ENCODE data around the gene TRIM68.

TRIM68 gene

DNA sequence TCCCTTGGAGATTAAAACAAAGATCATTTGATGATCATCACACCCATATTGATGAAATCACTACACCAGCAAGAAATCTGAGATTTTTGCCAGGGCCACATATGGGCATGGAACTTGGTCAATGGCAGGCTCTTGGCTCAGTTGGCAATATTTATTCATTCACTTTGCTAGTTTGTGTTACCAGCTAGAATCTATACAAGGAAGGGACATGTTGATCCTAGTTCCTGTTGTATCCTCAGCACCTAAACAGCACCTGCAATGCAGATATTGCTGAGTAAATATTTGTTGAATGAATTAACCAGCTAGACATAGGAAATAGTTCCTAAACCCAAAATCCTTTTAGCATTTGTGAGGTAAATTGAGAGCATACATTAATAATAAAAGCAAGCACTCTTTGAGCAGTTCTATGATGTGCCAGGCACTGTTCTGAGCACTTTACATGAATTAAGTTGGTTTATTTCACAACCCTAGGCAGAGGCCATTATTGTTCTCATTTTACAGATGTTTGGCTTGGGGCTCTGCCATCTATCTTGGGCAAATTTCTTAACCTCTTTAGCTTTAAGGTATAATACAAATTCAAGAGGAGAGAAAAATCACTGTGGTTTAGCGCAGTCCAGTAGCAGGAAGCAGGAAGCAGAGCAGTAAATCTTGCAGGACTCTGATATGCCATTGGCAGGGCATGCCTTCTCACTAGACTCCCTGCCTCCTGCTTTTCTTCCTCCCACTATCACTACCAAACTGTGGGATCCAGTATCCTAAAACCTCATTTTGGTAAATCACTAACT is 1.6 kb downstream of the TRIM68 start:
- no peak for DNase-seq

DNA sequence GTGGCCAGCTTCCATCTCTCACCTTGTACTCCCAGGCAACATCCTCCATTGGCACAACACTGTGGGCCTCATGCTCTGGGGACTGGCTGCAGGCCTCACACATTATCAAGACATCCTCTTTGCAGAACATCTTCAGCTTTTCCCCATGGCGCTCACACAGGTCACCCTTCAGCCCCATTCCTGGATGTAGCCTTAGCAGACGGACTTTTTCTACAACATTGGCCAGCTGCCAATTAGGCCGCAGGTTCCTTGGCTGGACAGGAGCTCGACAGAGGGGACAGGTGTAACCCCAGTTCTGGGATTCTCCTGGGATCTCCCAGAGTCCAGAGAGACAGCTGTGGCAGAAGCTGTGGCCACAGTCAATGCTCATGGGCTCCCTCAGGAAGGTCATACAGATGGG is 3.0 kb downstream of the TRIM68 start:
- DNase-seq, result no peak

DNA sequence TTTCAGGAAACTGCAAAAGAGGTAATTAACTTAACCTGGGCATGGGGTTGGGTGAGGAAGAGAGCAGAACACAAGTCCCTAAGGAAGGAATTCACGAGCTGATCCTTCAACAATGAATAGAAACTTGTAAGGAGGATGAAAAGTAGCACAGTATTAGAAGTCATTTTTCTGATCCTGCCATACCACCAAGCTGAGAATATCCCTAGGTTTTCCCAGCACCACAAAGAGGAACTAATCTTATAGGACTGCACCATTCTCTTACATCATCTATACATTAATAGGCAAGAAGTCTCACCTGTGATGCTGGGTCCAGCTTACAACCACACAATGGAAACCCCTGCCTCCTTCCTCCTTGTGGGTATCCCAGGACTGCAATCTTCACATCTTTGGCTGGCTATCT is 14.3 kb downstream of the TRIM68 start, which contains the start of gene OR52I1:
Gene OR52I1 (plus strand): TSS at position 301 of the 400 bp plus-strand sequence. CDS start 0 bp downstream, at position 301.
- DNase-seq, result no peak

DNA sequence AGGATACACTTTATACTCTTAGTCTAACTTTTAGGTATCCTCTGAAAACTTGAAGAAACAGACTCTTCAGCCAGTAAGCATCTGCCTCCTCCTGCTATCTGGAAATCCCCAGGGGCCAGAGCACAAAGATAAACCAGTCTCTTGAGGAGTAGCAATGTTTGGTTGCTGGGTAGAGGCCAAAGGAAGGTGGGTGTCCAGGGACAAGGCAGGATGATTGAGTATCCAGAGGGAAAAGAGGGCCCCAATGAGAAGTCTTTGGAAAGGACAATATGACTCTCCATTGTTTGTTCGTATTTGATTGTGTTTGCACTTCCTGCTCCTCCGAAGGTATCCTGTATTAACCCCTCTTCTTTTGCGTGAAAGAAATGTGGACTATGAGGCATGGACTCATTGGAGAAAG is 19.0 kb downstream of the TRIM68 start:
- DNase-seq, result no peak

DNA sequence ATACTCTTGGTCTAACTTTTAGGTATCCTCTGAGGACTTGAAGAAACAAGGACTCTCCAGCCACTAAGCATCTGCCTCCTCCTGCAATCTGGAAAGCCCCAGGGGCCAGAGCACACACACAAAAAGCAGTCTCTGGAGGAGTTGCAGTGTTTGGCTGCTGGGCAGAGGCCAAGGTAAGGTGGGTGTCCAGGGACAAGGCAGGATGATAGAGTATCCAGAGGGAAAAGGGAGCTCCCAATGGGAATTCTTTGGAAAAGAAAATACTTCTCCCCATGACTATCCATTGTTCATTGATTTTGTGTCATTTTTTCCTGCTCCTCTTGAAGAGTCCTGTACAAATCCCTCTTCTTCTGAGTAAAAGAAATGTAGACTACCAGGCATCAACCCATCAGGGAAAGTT is 26.6 kb downstream of the TRIM68 start, which contains the start of gene OR52I2:
Gene OR52I2 (plus strand): TSS at position 301 of the 400 bp plus-strand sequence.
- DNase-seq, result no peak

DNA sequence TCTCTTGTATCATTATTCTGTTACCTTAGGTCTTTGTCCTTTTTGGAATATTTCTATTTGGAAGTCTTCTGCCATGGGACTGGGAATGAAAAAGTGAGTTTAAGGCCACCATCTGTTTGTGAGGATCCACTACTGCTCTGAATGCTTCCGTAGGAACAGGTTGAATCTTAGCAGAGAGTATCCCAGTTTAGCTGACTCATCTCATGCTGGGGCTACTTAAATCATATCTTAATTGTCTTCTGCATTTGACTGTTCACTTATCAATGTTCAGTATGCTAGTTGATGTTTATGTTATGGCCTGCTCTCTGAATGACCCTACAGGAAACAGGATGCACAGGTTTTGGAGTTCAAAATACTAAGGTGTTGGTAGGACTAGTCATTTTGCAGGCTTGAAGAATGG is 27.9 kb downstream of the TRIM68 start:
- DNase-seq, result no peak

DNA sequence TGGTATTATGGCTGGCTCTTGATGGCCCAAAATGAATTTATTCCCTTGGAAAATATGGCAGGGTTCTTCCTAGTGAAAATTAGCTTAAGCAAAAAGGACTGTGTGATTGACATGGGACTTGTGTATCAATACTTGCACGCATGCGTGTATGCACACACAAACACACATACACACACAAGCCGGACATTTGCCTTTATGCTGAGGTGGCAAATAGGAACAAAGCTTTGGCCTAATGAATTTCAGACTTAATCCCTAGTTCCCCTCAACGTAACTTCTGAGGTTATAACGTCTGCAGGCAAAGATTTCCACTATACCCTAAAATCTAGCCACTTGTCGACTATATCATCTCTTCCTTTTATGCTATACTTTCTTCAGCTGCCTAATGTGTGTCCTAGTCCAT is 29.4 kb downstream of the TRIM68 start:
- no peak for DNase-seq

DNA sequence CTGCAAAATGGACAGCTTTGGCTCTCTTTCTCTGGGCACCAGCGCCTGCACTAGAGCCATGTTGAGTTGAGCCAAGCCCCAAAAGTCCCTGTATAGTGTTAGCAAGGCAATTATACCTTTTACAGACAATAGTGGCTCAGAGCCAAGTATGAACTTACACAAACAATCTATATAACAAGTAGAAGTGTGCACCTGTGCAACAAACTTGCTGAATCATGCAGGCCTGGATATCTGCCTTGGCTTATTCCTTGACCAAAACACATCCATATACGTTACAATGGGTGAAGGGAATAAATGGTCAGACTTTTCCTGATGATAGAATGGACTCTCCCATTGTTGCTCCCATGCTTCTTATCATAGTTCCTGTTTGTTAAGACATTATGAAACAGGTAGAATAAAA is 30.3 kb downstream of the TRIM68 start:
- DNase-seq, result no peak

DNA sequence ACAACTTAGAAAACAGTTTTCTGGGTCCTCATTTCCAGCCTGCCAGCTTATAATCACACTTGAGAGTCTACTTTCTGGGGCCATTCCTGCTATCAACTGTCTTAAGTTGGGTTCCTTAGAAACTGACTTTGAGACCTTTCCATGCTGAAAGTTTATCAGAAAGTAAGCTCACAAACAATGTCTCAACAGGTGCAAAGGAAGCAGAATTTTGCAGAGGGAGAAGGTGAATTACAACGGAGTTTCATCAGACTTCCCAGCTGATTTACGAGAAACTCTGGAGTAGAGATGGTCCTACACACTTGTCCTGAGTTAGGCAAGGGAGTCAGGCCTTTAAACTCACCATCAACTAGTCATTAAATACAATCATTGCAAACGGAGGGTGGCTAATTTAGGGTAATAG is 31.2 kb downstream of the TRIM68 start:
- DNase-seq, result no peak

DNA sequence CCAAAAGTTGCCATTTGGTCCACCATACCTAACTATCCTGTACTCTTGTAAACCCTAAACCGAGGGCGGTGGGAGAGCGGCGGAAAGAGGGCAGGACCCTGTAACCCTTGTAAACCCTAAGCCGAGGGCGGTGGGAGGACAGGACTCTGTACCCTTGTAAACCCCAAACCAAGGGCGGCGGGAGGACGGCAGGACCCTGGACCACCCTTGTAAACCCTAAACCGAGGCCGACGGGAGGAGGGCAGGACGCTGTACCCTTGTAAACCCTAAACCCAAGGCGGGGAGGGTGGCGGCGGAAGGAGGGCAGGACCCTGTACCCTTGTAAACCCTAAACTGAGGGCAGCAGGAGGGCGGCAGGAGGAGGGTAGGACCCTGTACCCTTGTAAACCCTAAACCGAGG is 39.0 kb downstream of the TRIM68 start:
- no peak for DNase-seq

DNA sequence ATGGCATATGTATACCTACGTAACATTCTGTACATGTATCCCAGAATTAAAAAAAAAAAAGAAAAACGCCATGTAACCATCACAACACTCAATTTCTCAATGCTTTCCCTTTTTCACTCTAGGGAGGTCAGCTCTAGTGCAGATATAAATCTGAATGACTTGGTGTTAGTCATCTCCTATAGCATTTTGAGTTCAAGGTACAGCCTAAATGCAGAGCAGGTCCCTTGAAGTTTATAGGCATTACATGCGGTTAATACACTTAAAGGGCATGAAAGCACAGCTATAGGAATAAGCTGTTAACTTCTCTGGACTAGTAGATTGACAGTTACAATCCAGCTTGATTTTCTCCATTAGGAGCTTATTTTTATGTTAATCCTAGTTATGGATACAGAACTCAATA is 42.7 kb downstream of the TRIM68 start:
- no peak for DNase-seq

DNA sequence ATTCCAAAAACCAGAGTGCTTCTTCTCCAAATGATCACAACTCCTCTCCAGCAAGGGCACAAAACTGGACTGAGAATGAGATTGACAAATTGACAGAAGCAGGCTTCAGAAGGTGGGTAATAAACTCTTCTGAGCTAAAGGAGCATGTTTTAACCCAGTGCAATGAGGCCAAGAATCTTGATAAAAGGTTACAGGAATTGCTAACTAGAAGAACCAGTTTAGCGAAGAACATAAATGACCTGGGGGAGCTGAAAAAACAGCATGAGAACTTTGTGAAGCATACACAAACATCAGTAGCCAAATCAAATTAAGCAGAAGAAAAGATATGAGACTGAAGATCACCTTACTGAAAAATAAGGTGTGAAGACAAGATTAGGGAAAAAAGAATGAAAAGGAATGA is 47.6 kb downstream of the TRIM68 start:
- DNase-seq, result no peak

DNA sequence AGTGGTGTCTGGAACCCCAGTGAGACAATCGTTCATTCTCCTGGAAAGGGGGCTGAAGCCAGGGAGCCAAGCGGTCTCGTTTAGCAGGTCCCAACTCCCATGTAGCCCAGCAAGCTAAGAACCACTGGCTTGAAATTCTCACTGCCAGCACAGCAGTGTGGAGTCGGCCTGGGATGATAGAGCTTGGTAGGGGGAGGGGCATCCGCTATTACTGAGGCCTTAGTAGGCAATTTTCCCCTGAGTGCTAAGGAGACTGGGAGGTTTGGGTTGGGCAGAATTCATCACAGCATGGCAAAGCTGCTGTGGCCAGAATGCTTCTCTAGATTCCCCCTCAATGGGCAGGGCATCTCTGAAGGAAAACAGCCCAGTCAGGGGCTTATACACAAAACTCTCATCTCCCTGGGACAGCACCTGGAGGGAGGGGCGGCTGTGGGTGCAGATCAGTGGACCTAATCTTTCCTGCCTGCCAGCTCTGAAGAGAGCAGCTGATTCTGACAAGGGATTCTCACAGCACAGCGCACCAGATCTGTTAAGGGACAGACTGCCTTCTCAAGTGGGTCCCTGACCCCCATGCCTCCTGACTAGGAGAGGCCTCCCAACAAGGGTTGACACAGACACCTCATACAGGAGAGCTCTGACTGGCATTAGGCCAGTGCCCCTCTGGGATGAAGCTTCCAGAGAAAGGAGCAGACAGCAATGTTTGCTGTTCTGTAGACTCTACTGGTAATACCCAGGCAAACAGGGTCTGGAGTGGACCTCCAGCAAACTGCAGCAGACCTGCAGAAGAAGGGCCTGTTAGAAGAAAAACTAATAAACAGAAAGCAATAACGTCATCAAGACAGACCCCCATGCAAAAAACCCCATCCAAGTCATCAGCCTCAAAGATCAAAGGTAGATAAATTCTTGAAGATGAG is 48.2 kb downstream of the TRIM68 start:
- DNase-seq, result no peak

DNA sequence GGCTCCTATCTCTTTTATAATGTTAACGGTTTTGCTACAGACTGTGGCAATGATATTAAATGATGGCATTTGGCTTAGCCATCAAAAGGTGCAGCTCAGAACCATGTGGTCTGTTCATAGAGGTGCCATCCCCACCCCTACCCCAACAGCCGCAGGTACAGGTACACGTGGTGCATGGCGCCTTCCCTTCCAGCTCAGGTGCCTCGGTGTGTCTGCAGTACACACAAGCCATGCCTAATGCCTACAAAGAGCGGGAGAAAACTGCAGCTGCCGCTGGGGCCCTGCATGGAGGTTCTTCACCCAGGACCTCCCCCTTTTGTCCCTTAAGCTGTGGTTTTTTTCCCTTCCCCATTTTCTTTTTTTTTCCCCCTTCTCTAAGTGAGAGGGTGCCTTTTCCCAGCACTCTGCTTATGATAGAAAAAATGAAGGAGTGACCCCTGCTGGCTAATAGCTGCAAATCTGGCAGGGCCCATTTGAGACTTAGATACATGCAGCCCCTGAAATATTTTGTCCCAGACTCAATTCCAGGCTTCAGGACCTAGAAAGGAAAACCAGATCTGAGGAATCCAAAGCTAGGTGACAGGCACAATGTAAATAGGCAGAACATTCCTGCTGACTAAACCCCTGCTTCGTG is 56.6 kb downstream of the TRIM68 start:
- no peak for DNase-seq

Data from stimulated activated naive CD4-positive, alpha-beta T cell treated with Interleukin-2 at 50 U/mL for 16 hours (primary cell).